LNCAP (cell line): ENCODE results near the gene CCNB1IP1.

Experiments
- TF ChIP-seq, protein P1 (sequence below): fragments of 450-650 bp; IDR thresholded peaks from 2 replicates; pipeline ENCODE4 v1.5.1; 2017; ENCODE audit warnings: mild to moderate bottlenecking

Gene CCNB1IP1

DNA sequence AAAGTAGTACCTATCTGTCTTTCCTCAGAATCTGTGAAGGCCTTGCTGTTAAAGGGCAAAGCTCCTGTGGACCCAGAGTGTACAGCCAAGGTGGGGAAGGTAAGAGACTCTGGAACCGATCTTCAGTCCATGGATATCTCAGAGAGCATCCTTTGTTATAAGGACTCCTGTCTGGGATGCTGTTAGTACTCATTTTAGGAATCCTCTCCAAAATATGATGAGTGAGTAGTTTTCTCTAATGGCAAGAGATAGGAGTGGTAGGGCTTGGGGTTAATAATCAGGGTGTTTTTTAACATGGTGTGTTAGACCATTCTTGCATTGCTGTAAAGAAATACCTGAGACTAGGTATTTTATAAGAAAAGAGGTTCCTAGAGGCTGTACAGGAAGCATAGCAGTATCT is 12.3 kb upstream of the CCNB1IP1 start:
- TF ChIP-seq, protein P1, sequence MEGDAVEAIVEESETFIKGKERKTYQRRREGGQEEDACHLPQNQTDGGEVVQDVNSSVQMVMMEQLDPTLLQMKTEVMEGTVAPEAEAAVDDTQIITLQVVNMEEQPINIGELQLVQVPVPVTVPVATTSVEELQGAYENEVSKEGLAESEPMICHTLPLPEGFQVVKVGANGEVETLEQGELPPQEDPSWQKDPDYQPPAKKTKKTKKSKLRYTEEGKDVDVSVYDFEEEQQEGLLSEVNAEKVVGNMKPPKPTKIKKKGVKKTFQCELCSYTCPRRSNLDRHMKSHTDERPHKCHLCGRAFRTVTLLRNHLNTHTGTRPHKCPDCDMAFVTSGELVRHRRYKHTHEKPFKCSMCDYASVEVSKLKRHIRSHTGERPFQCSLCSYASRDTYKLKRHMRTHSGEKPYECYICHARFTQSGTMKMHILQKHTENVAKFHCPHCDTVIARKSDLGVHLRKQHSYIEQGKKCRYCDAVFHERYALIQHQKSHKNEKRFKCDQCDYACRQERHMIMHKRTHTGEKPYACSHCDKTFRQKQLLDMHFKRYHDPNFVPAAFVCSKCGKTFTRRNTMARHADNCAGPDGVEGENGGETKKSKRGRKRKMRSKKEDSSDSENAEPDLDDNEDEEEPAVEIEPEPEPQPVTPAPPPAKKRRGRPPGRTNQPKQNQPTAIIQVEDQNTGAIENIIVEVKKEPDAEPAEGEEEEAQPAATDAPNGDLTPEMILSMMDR, result no peak

DNA sequence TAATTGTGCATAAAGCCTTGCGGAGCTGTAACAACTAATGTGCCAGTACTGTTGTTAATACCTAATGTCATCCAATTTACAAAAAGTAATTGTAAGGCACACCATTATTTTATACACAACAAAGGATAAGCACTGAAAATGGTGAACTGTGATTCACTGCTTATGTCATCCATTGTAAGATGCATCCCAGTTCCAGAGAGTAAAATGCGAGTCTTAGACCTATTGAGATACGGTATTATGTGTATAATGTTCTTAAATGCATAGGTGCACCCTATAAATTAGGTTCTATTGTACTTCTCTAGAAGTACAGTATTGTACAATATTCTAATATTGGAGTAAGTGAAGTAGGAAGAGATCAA is 10.8 kb upstream of the CCNB1IP1 start:
- TF ChIP-seq, protein P1, result no peak

GRCh38 chr14:20343092-20343861 is 10.2 kb upstream of the CCNB1IP1 start, which contains the start of gene PARP2:
Gene PARP2 (plus strand): TSS chr14:20343635. CDS start chr14:20343642, 7 bp downstream.
- TF ChIP-seq, protein P1, result no peak

- TF ChIP-seq, protein P1, result no peak
Observed at GRCh38 chr14:20341646-20342045, 8.6 kb upstream of the CCNB1IP1 start.

- TF ChIP-seq, protein P1, result no peak
Observed at GRCh38 chr14:20334017-20334416, 938 bp upstream of the CCNB1IP1 start.

DNA sequence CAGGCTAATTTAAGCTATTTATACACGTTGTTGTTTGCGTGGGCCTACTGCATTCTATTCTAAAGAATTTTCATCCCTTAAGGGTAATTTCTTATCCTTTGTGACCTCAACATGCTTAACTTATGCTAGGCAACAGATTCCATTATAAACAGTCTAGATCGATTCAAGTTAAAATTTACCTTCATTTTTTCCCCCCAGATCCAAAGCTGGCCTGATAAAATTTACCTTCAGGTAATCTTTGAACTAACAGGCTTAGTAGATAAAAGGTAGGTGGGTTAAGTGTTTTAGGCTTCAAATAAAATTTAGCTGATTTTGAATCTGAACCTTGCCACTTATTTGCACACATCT is 389 bp upstream of the CCNB1IP1 start:
- TF ChIP-seq, protein P1, result no peak

DNA sequence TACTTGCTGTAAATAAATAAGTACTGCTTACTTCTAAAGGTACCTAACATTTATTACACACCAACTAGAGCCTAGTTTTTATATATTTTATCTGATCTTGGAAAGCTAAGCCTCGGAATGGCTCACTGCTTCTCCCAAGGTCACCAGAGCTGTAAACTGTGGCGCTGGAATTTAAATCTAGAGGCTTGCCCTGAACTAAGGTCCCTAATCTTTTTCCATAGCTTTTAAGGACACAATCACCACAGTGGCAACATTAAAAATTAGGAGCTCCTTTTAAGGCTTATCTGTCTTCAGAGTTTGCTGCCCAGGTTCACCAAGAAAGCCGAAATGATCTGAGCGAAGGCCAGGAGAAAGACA is 670 bp downstream of the CCNB1IP1 start:
- TF ChIP-seq, protein P1, result no peak

DNA sequence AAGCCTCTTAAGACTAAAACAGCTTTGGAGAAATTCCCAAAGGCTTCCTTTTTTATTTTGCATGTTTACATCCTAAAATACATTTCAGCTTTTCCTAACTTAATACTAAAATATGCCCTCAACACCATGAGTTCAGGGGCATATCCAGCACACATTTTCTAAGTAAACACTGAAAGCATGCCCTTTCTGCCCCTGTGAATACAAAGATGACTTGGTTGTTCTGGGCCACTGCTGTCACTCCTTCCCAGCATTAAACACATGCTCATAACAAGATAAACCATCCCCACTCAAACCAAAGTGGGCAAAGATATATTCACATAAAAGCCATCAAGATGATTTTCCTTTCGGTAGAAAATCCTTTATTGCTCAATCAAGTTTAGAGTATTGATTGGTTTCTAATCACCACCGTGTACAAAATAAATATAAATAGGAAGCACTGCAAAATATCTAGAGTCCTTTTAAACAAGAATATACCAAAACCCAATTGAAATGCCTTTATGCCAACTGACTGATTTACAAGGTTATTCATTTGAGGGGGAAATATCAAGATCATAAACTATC is 1.9 kb downstream of the CCNB1IP1 start:
- TF ChIP-seq, protein P1, result no peak
